ENCODE measurements around the gene ATRN. TPM values are rescaled to one million over a fixed set of nuclear protein-coding genes. Genes with fewer than 3 reads are reported as not detected.

The ATRN gene
- total RNA-seq, 1 donor from 2014 or later: 52.0 TPM

DNA sequence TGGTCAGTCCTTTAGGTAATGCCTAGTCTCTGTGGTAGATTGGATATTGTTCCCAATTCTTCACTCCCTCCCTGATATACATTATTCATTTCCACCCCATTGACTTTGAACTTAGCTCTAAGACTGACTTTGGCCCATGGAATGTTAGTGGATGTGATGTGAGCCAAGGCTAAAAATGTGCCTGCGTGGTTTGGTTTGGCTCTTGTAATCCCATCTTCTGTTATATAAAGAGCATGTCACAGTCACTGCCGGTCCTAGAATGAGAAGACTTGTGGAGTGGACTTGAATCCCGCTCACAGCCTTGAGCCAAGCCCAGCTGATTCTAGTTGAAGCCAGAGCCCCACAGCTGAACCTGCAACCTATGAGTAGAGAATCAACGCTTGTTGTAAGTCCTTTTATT lies 39.7 kb upstream of the ATRN start:
- H3K27ac Mint-ChIP-seq (ENCODE audit: unreplicated experiment): no peak overlapping the region
- H3K9me3 Mint-ChIP-seq (ENCODE audit: low read depth): no peaks in the 10 kb centered on the region
- TF ChIP-seq, protein P1, sequence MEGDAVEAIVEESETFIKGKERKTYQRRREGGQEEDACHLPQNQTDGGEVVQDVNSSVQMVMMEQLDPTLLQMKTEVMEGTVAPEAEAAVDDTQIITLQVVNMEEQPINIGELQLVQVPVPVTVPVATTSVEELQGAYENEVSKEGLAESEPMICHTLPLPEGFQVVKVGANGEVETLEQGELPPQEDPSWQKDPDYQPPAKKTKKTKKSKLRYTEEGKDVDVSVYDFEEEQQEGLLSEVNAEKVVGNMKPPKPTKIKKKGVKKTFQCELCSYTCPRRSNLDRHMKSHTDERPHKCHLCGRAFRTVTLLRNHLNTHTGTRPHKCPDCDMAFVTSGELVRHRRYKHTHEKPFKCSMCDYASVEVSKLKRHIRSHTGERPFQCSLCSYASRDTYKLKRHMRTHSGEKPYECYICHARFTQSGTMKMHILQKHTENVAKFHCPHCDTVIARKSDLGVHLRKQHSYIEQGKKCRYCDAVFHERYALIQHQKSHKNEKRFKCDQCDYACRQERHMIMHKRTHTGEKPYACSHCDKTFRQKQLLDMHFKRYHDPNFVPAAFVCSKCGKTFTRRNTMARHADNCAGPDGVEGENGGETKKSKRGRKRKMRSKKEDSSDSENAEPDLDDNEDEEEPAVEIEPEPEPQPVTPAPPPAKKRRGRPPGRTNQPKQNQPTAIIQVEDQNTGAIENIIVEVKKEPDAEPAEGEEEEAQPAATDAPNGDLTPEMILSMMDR (IDR thresholded peaks at IDR 0.05): no peak
- H3K36me3 Mint-ChIP-seq (ENCODE audit: low read depth): no peaks in the 10 kb centered on the region
- H3K27me3 Mint-ChIP-seq (ENCODE audit: low read depth): peaks cover 1% of the 10 kb centered on the region
- no peak overlapping the region for H3K4me3 Mint-ChIP-seq (ENCODE audit: unreplicated experiment)
- no peak for DNase-seq (ENCODE audit: low spot score)
- H3K4me1 Mint-ChIP-seq (ENCODE audit: low read depth): peaks cover 4% of the 10 kb centered on the region

DNA sequence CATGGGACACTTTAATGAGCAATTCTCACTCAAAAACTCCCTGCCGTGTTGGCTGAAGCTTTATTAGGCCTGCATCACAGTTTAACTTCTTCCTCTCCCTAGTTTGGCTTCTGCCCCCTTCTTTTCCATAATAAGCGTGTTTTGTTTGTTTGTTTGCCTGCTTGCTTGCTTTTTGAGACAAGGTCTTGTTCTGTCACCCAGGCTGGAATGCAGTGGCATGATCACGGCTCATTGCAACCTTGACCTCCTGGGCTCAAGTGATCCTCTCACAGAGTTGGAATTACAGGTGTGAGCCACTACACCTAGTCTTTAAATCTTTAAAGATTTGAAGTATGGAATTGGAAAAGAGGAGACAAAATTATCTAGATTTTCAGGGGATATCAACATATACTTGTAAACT lies 38.0 kb upstream of the ATRN start:
- Mint-ChIP-seq H3K27me3 (ENCODE audit: low read depth) (peaks cover 1% of the 10 kb centered on the region), H3K36me3 (ENCODE audit: low read depth) (no peaks in the 10 kb centered on the region), H3K4me3 (ENCODE audit: unreplicated experiment) (no peak overlapping the region), H3K9me3 (ENCODE audit: low read depth) (no peaks in the 10 kb centered on the region), H3K4me1 (ENCODE audit: low read depth) (peaks cover 4% of the 10 kb centered on the region), H3K27ac (ENCODE audit: unreplicated experiment) (no peak overlapping the region)
- TF ChIP-seq, protein P1 (IDR thresholded peaks at IDR 0.05): no peak
- no peak for DNase-seq (ENCODE audit: low spot score)

DNA sequence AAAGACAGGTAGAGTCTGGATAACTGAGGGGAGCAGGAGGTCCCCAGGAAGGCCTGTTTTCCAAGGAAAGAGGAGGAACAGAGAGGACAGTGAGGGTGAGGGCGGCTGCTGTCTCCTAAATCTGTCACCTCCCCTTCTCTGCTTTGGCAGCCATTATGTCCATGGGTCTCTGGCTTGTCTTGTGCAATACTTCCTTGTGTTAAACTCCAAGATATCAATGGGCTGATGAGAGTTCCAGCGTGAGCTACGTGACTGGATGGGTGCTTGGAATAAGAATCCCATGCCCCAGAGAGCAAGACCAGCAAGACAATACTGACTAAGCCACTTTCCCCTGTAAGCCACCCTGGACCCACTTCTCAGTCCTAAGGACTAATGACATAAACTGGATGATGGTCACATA lies 37.1 kb upstream of the ATRN start:
- H3K27ac Mint-ChIP-seq (ENCODE audit: unreplicated experiment): no peak overlapping the region
- H3K4me1 Mint-ChIP-seq (ENCODE audit: low read depth): peaks cover 4% of the 10 kb centered on the region
- TF ChIP-seq, protein P1 (IDR thresholded peaks at IDR 0.05): no peak
- H3K27me3 Mint-ChIP-seq (ENCODE audit: low read depth): peaks cover 2% of the 10 kb centered on the region
- DNase-seq (ENCODE audit: low spot score): no peak
- no peaks in the 10 kb centered on the region for H3K36me3 Mint-ChIP-seq (ENCODE audit: low read depth)
- H3K9me3 Mint-ChIP-seq (ENCODE audit: low read depth): no peaks in the 10 kb centered on the region
- no peak overlapping the region for H3K4me3 Mint-ChIP-seq (ENCODE audit: unreplicated experiment)

DNA sequence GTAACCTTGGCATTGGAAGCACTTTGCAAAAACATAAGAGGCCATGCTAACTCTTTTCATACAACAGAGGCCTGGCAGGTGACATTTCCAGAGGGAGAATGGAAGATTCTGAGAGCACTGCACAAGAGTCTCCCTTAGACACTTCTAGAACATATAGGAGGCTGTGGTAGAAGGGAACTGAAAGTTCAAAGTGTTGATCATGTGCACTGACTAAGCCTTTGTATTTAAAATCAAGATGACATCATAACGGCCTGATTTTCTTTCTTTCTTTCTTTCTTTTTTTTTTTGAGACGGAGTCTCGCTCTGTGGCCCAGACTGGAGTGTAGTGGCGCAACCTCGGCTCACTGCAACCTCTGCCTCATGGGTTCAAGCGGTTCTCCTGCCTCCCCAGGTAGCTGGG lies 36.6 kb upstream of the ATRN start:
- H3K27ac Mint-ChIP-seq (ENCODE audit: unreplicated experiment): no peak overlapping the region
- H3K9me3 Mint-ChIP-seq (ENCODE audit: low read depth): no peaks in the 10 kb centered on the region
- TF ChIP-seq, protein P1 (IDR thresholded peaks at IDR 0.05): no peak
- peaks cover 4% of the 10 kb centered on the region for H3K4me1 Mint-ChIP-seq (ENCODE audit: low read depth)
- no peak for DNase-seq (ENCODE audit: low spot score)
- no peaks in the 10 kb centered on the region for H3K36me3 Mint-ChIP-seq (ENCODE audit: low read depth)
- peaks cover 6% of the 10 kb centered on the region for H3K27me3 Mint-ChIP-seq (ENCODE audit: low read depth)
- H3K4me3 Mint-ChIP-seq (ENCODE audit: unreplicated experiment): no peak overlapping the region

DNA sequence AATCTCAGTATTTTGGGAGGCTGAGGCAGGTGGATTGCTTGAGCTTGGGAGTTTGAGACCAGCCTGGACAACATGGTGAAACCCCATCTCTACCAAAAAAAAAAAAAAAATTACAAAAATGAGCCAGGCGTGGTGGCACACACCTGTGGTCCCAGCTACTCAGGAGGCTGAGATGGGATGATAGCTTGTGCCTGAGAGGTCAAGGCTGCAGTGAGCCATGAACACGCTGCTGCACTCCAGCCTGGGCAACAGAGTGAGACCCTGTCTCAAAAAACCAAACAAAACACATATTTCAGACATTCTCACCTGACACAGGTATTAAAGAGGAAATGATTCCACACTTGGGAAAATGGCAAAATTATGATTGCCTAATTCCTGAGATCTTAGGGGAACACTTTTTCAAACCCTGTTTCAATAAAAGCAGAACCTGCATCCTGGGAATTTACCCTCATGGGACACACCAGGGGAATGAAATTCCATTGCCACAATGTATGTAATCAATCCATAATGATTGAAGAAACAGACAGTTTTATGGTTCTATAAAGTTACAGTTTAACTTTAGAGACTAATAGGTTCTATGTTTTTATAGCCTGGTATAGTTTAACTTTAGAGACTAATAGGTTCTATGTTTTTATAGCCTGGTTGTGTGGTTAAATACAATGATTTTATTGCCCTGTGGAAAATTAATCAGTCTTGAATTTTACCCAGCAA lies 33.8 kb upstream of the ATRN start:
- no peak for DNase-seq (ENCODE audit: low spot score)
- no peak overlapping the region for H3K27ac Mint-ChIP-seq (ENCODE audit: unreplicated experiment)
- peaks cover 8% of the 10 kb centered on the region for H3K27me3 Mint-ChIP-seq (ENCODE audit: low read depth)
- TF ChIP-seq, protein P1 (IDR thresholded peaks at IDR 0.05): no peak
- H3K4me1 Mint-ChIP-seq (ENCODE audit: low read depth): no peaks in the 10 kb centered on the region
- no peaks in the 10 kb centered on the region for H3K36me3 Mint-ChIP-seq (ENCODE audit: low read depth)
- H3K9me3 Mint-ChIP-seq (ENCODE audit: low read depth): no peaks in the 10 kb centered on the region
- no peak overlapping the region for H3K4me3 Mint-ChIP-seq (ENCODE audit: unreplicated experiment)
